Measurements from ENCODE around the gene ACOT7.

GRCh38 chr1:6354659-6355317 lies 38.8 kb downstream of the ACOT7 start:
- TF ChIP-seq, protein P1, sequence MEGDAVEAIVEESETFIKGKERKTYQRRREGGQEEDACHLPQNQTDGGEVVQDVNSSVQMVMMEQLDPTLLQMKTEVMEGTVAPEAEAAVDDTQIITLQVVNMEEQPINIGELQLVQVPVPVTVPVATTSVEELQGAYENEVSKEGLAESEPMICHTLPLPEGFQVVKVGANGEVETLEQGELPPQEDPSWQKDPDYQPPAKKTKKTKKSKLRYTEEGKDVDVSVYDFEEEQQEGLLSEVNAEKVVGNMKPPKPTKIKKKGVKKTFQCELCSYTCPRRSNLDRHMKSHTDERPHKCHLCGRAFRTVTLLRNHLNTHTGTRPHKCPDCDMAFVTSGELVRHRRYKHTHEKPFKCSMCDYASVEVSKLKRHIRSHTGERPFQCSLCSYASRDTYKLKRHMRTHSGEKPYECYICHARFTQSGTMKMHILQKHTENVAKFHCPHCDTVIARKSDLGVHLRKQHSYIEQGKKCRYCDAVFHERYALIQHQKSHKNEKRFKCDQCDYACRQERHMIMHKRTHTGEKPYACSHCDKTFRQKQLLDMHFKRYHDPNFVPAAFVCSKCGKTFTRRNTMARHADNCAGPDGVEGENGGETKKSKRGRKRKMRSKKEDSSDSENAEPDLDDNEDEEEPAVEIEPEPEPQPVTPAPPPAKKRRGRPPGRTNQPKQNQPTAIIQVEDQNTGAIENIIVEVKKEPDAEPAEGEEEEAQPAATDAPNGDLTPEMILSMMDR (IDR thresholded peaks at IDR 0.05) = no peak
- TF ChIP-seq POLR2A (IDR thresholded peaks at IDR 0.05) = no peak

Measured in prostate gland (tissue), 2 donors.